ENCODE data around the gene NFASC.

Gene NFASC

GRCh38 chr1:204929487-204930154, 59.0 kb downstream of the NFASC start:
- DNase-seq, result no peak

DNA sequence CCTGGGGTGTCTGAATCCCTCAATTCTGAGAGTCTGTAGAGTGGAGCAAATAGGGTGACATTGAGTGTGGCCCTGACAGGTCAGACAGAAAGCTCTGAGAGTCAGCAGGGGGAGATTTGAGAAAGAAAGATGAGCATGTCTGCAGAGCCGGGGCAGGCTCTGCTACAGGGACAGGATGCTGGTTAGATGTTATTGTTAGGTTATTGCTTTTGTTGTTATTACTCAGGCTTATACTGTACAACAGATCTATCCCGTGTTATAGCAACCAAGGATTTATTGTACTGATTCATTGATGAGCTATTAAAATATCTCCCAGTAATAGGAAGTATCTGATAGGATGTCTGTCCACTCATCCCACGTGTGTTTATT, 59.5 kb downstream of the NFASC start:
- no peak for DNase-seq

DNA sequence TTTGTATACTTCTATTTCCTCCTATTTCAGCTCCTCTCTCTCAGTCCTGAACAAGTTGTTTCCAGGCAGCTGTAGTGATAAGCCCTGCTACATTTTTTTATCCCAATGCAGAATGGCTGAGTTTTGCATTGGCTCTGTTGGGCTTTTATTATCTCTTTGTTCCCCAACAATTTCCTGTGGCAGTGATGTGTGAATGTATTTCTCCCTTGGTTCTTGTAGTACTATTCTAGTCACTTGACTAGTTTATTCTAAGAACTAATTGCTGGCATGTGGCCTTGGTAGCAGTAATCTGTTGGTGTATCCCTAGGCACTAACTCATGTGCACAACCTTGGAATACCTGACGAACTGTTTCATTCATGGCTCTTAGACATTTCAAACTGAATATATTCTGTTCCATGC, 60.7 kb downstream of the NFASC start:
- DNase-seq, result no peak

DNA sequence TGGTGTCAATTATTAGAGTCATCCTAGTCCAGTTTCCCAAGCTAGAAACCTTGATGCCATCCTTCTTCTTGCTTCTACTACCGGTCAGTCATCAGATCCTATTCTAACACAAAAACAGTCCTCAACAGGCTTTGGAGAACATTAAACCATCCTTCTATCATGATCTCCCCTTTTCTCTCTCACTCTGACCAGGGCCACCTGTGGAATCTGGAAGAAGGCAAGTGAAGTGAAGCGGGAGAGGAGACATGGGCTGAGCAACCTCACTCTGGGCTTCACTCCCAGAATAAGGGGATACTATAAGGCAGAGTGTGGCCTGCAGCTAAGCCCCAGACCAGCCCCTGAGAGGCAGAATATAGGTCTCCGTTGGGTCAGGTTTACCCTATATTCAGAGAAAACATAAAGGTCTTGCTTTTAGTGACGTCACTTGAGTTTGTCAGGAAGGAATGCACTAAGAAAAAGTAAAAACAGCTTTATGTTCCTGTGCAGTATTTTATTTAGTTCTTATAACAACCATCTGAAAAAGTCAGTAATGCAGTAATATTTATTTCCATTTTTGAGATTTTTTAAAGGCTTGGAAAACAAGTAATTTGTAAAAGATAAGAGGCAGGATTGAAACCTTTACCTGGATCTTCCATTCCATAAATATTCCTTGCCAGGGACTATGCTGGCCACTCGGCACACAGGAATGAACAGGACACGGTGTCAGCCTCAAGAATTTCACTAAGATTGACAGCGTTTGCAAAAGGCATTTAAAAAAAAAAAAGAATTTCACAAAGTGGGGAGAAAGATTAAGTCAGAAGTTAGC, 61.3 kb downstream of the NFASC start:
- no peak for DNase-seq

- DNase-seq, result no peak
Measured at GRCh38 chr1:204932573-204932909, 61.9 kb downstream of the NFASC start.

GRCh38 chr1:204935155-204935554, 64.5 kb downstream of the NFASC start:
- no peak for DNase-seq

GRCh38 chr1:204936765-204937164, 66.1 kb downstream of the NFASC start:
- no peak for DNase-seq

- DNase-seq, result no peak
Measured at GRCh38 chr1:204937901-204938300, 67.2 kb downstream of the NFASC start.

GRCh38 chr1:204940591-204940990, 69.9 kb downstream of the NFASC start:
- DNase-seq, result no peak

- DNase-seq, result peak; percentile 37
Measured at GRCh38 chr1:204941421-204942338, 71.0 kb downstream of the NFASC start.

GRCh38 chr1:204943495-204943894, 72.8 kb downstream of the NFASC start:
- DNase-seq, result no peak

GRCh38 chr1:204944662-204945061, 74.0 kb downstream of the NFASC start:
- DNase-seq, result no peak

DNA sequence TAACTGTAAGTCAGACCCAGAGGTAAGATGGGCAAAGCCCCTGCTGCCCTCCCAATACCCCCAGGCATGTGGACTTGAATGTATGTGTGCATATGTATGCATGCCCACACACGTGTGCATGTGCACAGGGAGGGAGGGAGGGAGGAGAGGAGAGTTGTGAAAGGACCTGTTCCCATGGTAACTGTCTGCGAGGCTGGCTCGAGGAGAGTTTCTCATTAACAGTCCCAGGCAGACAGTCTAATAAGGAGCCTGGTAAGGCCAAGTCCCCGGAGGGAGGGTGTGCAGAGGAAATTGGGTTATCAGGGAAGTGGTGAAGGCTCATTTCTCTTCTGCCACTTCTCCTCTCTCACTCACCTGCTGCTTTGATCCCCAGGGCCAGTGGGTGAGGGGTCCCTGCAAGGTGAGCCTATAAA, 74.9 kb downstream of the NFASC start:
- no peak for DNase-seq

DNA sequence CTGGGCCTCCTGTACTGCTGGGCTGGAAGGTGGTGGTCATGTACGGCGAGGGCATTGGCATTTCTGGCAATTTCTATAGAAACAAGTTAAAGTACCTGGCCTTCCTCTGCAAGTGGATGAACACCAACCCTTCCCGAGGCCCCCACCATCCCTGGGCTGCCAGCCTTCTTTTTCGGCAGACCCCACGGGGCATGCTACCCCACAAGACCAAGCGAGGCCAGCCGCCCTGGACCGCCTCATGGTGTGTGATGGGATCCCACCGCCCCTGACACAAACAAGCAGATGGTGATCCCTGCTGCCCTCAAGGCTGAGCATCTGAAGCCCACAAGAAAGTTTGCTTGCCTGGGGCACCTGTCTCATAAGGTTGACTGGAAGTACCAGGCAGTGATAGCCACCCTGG, 76.0 kb downstream of the NFASC start:
- no peak for DNase-seq

GRCh38 chr1:204947338-204947737, 76.7 kb downstream of the NFASC start:
- DNase-seq, result no peak

- DNase-seq, result no peak
Measured at GRCh38 chr1:204947747-204948146, 77.1 kb downstream of the NFASC start.

GRCh38 chr1:204950353-204951001, 79.8 kb downstream of the NFASC start:
- DNase-seq, result no peak

DNA sequence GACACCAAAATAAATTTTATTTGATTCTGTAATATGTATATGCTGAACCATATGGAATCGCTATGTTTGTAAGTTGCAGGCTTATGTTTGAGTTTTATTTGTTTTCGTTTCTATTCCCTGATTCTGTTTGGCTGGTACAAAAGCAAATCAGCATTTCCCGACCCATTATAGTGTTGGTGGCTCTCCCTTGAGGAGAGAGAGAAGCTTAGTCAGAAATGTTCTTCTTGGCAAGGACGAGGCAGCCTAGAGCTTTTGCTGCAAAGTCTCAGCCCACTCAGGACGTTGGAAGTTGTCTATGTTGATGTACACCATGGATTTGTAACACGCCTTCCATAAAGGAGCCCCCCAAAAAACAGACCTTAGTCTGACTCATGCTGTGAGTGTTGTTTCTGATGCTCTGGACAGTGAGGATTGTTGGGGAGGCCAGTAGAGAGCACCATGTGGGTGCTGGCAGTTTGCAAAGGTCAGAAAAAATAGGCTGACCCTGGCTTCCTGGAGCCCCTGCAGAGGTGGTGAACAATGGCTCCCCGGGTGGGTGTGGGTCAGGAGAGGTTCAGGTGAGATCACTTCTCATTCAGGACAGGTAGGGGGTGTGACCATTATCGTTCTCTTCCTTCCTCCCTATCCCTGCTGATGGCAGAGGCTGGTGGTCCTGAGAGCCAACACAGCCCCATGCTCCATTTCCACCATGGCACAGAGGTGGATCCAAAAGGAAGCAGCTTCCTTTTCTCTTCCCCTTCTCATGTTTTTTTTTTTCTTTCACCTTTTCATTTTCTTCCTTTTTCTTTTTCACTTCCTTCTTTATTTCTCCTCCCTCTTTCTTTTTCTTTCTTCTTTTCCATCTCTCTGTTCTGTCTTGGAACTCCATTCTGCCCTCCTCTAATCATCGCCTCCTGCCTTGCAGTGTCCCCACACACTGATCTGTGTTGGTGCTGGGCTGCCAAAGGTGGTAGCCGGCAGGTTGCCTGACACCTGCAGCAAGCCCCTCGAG, 88.0 kb downstream of the NFASC start:
- no peak for DNase-seq

GRCh38 chr1:204959374-204959773, 88.7 kb downstream of the NFASC start:
- DNase-seq, result no peak

DNA sequence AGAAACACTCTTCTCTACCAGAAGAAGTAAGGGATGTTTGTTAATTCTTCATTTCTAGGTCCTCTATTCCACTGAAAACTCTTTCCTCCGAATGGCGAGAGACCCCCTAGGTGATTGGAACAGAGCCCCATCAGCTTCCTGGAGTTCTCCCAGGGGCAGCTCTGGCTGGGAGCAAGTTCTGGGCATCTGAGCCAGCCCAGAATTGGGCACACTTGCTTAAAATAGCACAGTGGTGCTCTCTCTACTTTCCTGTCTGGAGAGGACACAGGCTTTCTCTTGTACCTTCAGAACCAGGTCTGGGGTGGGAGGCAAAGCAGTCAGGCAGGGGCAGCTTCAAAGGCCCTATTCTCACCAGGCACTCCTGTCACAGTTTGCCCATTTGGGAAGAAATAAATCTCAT, 89.2 kb downstream of the NFASC start:
- DNase-seq, result no peak

DNA sequence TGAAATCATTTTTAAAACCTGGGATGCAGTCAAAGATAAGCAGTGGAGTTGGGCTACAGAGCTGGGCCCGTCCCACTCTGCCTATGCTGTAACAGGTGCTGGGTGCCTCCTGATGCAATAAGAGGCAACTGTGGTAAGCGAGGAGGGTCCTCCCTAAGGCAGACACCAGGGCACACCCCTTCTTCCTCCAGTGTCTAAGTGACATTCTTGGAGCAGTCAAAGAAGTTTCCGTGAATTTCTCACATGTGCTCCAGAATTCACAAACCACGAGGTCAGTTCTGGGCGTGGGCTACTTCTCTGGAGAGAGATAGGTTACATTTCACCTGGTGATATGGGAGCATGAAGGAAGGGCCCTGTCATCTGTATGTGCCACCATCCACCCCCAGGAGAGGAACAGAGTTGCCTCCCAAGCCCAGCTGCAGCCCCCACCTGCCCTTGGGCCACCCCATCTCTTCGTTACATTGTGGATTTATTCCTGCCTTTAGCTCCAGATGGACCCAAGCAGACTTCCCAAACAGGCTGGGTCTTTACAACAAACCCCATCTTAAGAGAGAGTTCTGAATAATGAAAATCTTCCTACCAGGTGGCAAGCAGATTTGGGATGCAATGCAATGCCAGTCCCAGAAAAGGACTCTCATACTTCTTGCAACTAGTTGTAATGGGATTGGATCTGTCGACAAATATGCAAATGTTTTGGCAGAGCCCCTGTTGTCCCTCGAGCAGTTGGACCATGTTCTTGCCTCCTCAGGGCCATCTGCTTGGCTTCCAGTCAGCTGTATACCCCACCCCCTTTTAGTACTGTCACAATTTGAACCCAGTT, 89.9 kb downstream of the NFASC start:
- no peak for DNase-seq

Measured in stimulated activated CD4-positive, alpha-beta T cell treated with anti-CD3 and anti-CD28 coated beads, Interleukin-12 subunit alpha, Interleukin-12 subunit beta, amount 100 ng/mL, for 4 hours (primary cell).